Placental epithelial cell (primary cell): ENCODE data around the gene TARS3. TPM values are rescaled to one million over a fixed set of nuclear protein-coding genes. Genes with fewer than 3 reads are reported as not detected.

ENCODE experiments used
- small RNA-seq: library from RNA; depleted of rRNA; stranded (forward); fragments of <200 nt; gene quantifications from one replicate; pipeline ENCODE3, GENCODE V24; 2012
- total RNA-seq: library from RNA; depleted of rRNA; stranded (reverse); fragments of >200 nt; gene quantifications from 2 replicates; pipeline ENCODE4 v1.2.3, GENCODE V29; 2012

Gene TARS3
- 29.1 and 33.8 TPM in 2 replicates for total RNA-seq

DNA sequence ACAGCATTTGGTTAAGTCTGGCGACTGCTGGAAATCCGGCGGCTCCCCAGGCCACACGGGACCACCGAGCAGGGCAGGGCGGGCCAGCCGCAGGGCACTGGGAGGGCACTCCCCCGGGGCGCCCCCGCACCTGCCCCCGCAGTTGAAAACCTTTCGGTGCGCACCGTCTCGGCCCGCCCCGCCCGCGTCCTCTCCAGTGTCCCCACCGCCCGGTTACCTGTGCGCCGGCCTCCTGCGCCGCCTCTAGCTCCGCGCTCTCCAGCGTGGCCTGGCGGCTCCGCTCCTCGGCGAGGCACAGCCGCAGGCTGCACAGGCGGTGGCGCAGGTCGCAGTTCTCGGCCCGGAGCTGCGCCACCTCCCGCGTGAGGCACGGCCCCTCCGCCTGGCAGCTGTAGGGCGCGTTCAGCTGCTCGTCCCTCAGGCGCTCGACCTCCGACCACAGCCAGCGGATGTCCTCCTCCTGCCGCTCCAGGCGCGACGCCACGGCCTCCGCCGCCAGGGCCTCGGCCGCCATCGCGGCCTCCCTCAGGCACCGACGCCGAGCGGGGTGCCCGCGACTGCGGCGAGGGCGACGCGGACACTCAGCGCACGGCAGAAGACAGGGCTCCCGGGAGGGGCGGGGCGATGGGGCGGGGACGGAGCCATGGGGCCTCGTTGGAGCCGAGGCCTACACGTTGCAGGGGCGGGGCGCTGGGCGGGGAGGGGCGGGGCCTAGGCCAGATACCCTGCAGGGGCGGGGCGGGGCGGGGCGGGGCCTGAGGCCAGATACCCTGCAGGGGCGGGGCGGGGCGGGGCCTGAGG lies at the start of gene TARS3:
TARS3 (minus strand) TSS at position 600 of the 801 bp plus-strand sequence; CDS start at position 514, 86 bp downstream.

DNA sequence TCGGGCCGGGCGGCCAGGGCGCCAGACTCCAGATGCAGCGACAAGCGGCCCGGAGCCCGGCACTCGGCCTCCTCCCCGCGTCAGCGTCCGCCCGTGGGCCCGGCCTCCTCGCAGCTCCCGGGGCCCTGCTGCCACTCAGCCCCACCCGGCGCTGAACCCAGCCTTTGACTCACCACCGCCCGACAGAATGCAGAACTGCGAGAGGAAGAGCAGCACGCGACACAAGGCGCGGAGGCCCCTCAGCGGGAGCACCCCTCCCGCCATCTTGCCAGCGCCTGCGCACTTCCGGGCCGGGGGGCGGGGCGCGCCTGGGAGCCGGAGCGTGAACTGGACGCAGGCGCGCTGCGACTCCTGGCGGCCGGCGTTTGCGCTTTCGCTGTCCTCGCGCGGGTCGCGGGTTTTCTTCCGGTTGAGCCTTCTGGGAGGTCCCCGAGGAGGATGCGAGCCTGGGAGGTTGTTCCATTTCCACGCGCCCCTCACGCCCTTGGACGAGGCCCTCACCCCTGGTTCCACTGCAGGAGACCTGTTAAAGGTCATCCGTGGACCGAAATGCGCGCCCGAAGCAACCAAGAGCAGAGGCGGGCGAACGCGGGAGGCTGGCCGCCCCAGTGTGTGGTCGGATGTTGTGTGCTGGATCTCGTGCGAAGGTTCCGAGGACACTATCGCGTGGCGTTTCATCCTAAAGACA lies 72.0 kb downstream of the TARS3 start, which contains the start of gene TM2D3:
TM2D3 (minus strand) TSS at position 284 of the 688 bp plus-strand sequence; CDS start at position 264, 20 bp downstream.

Small RNAs within 50 kb of the gene (small RNA-seq; reads per million reads assigned to genes)
- gene RN7SL209P (not detected), gene RNU6-807P (not detected)

Other genes starting within 250 kb of the TARS3 start
- gene PCSK6, start 234.8 kb downstream of the TARS3 start, total RNA-seq: 2.4 and 5.5 TPM in 2 replicates
- gene TM2D3, start 72.1 kb downstream of the TARS3 start, total RNA-seq: 27.1 and 31.7 TPM in 2 replicates
- under 0.01 TPM in 1 of 2 replicates, not detected in the other for gene OR4F6, start 79.0 kb upstream of the TARS3 start, total RNA-seq
- not detected in 2 replicates for gene OR4F15, start 87.7 kb upstream of the TARS3 start, total RNA-seq